Muscle layer of colon (tissue), 2 donors: Measurements from ENCODE around the gene MCU.

Experiments
- H3K27ac ChIP-seq: one replicate; pipeline ENCODE4 v1.7.0; 2013; ENCODE audit warnings: low read depth, mild to moderate bottlenecking, low read length, moderate library complexity
- H3K27me3 ChIP-seq, 2 donors: one replicate each; pipeline ENCODE4 v1.7.0; 2013; ENCODE audit warnings: low read length in 2 of 2, mild to moderate bottlenecking in 2 of 2; ENCODE audit not compliant: insufficient read depth in 2 of 2, control insufficient read depth in 1 of 2
- H3K36me3 ChIP-seq: one replicate; pipeline ENCODE4 v1.7.0; 2013; ENCODE audit warnings: mild to moderate bottlenecking, low read length; ENCODE audit not compliant: insufficient read depth
- H3K4me1 ChIP-seq: one replicate; pipeline ENCODE4 v1.7.0; 2013; ENCODE audit warnings: mild to moderate bottlenecking, low read length; ENCODE audit not compliant: insufficient read depth
- H3K4me3 ChIP-seq, 2 donors: one replicate each; pipeline ENCODE4 v1.7.0; 2013; ENCODE audit warnings: low read length in 2 of 2, low read depth in 1 of 2, mild to moderate bottlenecking in 1 of 2, moderate library complexity in 1 of 2
- H3K9ac ChIP-seq: one replicate; pipeline ENCODE4 v1.7.0; 2013; ENCODE audit warnings: low read length
- H3K9me3 ChIP-seq: one replicate; pipeline ENCODE4 v1.7.0; 2013; ENCODE audit warnings: mild to moderate bottlenecking, low read length
- donor health status: abdominal sarcoma.
- donor health status: Adenocarcinoma of cecum.

Gene MCU

DNA sequence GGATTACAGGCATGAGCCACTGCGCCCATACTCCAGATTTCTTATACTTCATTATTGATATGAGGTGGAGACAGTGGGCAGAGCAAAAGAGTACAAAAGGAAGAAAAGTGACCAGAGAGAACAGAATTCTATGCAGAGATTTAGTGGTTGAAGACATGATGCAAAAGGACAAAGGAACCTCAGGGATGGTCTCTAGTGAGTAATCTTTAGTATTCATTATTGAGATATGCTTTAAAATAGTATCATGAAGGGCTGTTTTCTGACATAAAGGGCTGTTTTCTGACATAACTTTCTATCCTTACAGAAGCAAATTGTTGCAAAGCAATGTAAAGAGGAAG, 120.4 kb downstream of the MCU start:
- Histone ChIP-seq H3K9me3 (no peaks in the 10 kb centered on the region), H3K4me1 (no peaks in the 10 kb centered on the region), H3K27me3 (no peaks in the 10 kb centered on the region), H3K9ac (no peak overlapping the region), H3K4me3 (no peak overlapping the region), H3K27ac (no peak overlapping the region), H3K36me3 (no peaks in the 10 kb centered on the region)

- Histone ChIP-seq H3K36me3 (no peaks in the 10 kb centered on the region), H3K9ac (no peak overlapping the region), H3K4me3 (no peak overlapping the region), H3K27me3 (no peaks in the 10 kb centered on the region), H3K4me1 (no peaks in the 10 kb centered on the region), H3K27ac (no peak overlapping the region), H3K9me3 (no peaks in the 10 kb centered on the region)
Observed at GRCh38 chr10:72812753-72813430, 120.9 kb downstream of the MCU start.

DNA sequence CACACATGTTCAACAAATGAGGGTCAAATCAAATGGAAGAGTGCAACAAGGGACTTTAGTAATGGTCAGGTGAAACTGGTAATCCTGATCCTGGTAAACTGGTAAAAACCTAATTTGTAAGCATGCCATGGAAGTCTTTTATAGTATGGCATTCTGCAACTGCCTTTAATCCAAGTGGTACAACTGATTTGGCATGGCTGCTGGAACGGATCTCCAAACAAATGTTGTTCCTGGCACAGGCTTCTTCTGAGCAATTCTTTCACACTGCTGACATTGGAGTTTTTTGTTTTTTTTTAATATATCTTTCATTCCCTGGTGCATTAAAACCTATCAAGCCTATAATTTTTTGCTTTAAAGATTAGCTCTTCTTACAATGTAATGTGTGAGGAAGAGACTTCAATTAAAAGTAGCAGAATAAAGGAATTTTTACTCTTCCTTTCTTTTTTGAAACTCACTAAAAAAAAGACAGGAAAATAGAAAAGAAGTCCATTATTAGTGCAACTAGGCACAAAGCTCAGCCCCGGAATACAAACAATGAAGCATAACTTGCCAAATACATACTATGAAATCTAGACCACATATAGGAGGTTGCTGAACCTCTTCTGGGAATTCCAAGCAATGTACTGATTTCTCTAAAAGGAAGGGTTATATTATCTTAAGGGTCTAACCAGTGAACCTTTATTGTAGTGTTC, 122.3 kb downstream of the MCU start:
- Histone ChIP-seq H3K36me3 (no peaks in the 10 kb centered on the region), H3K4me3 (no peak overlapping the region), H3K9ac (no peak overlapping the region), H3K4me1 (no peaks in the 10 kb centered on the region), H3K27ac (no peak overlapping the region), H3K9me3 (no peaks in the 10 kb centered on the region), H3K27me3 (no peaks in the 10 kb centered on the region)

GRCh38 chr10:72816565-72816964, 124.6 kb downstream of the MCU start:
- Histone ChIP-seq H3K36me3 (no peaks in the 10 kb centered on the region), H3K4me1 (no peaks in the 10 kb centered on the region), H3K4me3 (no peak overlapping the region), H3K9me3 (no peaks in the 10 kb centered on the region), H3K27ac (no peak overlapping the region), H3K27me3 (no peaks in the 10 kb centered on the region), H3K9ac (no peak overlapping the region)

GRCh38 chr10:72818076-72818475, 126.1 kb downstream of the MCU start:
- H3K9me3 ChIP-seq: no peaks in the 10 kb centered on the region
- no peak overlapping the region for H3K9ac ChIP-seq
- H3K27me3 ChIP-seq: no peaks in the 10 kb centered on the region
- H3K4me3 ChIP-seq: no peak overlapping the region
- no peaks in the 10 kb centered on the region for H3K4me1 ChIP-seq
- H3K36me3 ChIP-seq: no peaks in the 10 kb centered on the region
- H3K27ac ChIP-seq: no peak overlapping the region

GRCh38 chr10:72819053-72819452, 127.1 kb downstream of the MCU start:
- no peaks in the 10 kb centered on the region for H3K4me1 ChIP-seq
- H3K4me3 ChIP-seq: no peak overlapping the region
- H3K36me3 ChIP-seq: no peaks in the 10 kb centered on the region
- no peak overlapping the region for H3K27ac ChIP-seq
- H3K27me3 ChIP-seq: no peaks in the 10 kb centered on the region
- no peak overlapping the region for H3K9ac ChIP-seq
- H3K9me3 ChIP-seq: no peaks in the 10 kb centered on the region

DNA sequence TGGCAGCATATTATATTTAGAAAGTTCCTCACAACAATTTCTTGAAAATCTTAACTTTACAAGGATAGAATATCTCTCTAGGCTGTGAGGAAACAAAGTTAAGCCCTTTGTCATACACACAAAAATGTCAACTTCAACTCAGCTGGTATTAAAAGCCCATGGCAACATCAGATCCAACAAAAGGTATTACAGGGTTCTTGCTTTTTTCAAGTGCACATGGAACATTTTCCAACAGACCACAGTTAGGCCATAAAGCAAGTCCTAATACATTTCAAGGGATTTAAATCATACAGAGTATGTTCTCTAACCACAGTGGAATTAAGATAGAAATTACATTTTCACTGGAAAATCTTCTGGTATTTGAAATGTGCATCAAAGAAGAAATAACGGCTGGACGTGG, 129.7 kb downstream of the MCU start:
- Histone ChIP-seq H3K9ac (no peak overlapping the region), H3K4me1 (no peaks in the 10 kb centered on the region), H3K4me3 (no peak overlapping the region), H3K36me3 (no peaks in the 10 kb centered on the region), H3K27ac (no peak overlapping the region), H3K9me3 (no peaks in the 10 kb centered on the region), H3K27me3 (no peaks in the 10 kb centered on the region)

GRCh38 chr10:72822342-72822986, 130.5 kb downstream of the MCU start:
- H3K9ac ChIP-seq: no peak overlapping the region
- no peaks in the 10 kb centered on the region for H3K9me3 ChIP-seq
- no peak overlapping the region for H3K4me3 ChIP-seq
- no peak overlapping the region for H3K27ac ChIP-seq
- H3K36me3 ChIP-seq: no peaks in the 10 kb centered on the region
- no peaks in the 10 kb centered on the region for H3K27me3 ChIP-seq
- H3K4me1 ChIP-seq: no peaks in the 10 kb centered on the region

- Histone ChIP-seq H3K9ac (no peak overlapping the region), H3K27me3 (no peaks in the 10 kb centered on the region), H3K36me3 (no peaks in the 10 kb centered on the region), H3K27ac (no peak overlapping the region), H3K4me3 (no peak overlapping the region), H3K9me3 (no peaks in the 10 kb centered on the region), H3K4me1 (no peaks in the 10 kb centered on the region)
Observed at GRCh38 chr10:72825163-72825562, 133.2 kb downstream of the MCU start.

- Histone ChIP-seq H3K9ac (no peak overlapping the region), H3K27me3 (no peaks in the 10 kb centered on the region), H3K9me3 (no peaks in the 10 kb centered on the region), H3K4me3 (no peak overlapping the region), H3K36me3 (no peaks in the 10 kb centered on the region), H3K4me1 (no peaks in the 10 kb centered on the region), H3K27ac (no peak overlapping the region)
Observed at GRCh38 chr10:72826346-72826745, 134.4 kb downstream of the MCU start.

DNA sequence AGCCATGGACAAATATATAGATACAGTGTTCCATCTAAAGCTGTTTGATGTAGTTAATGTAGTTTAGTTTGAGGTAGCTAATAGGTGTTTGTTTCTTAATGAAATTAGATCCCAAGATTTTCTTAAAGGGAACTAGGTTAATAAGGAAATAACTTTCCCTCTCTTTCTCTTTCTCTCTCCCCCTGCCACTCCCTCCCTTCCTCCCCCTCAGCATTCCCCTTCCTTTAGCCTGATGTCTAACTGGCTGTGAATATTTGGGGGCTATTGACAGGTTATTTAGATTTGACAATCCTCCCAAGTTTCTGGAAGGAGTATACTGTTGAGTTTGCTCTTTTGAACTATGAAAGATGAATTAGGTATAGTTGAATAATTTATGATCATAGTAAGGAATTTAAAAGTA, 136.4 kb downstream of the MCU start:
- H3K4me1 ChIP-seq: peaks cover 7% of the 10 kb centered on the region
- no peaks in the 10 kb centered on the region for H3K9me3 ChIP-seq
- no peak overlapping the region for H3K9ac ChIP-seq
- no peaks in the 10 kb centered on the region for H3K36me3 ChIP-seq
- no peak overlapping the region for H3K27ac ChIP-seq
- H3K4me3 ChIP-seq: no peak overlapping the region
- H3K27me3 ChIP-seq: no peaks in the 10 kb centered on the region

DNA sequence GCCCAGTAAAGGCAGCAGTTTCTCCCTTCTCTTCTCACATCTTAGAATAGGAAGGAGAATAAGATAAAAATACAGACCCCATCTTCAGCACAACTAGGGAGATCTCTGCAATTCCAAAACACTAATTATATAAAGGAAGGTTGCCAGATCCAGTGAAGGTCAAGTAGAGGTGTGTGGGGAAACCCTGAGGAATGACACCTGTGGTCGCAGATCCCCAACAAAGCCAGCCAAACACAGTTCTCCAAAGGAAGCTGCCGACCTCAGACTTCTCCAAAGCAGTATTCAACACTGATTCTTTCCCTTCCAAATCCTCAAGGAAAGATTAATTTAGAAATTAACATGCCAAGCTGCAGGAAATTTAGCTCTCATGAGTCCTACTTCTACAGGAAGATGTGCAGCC, 138.7 kb downstream of the MCU start:
- no peak overlapping the region for H3K4me3 ChIP-seq
- H3K9ac ChIP-seq: no peak overlapping the region
- no peaks in the 10 kb centered on the region for H3K9me3 ChIP-seq
- no peak overlapping the region for H3K27ac ChIP-seq
- no peaks in the 10 kb centered on the region for H3K27me3 ChIP-seq
- no peaks in the 10 kb centered on the region for H3K36me3 ChIP-seq
- peaks cover 7% of the 10 kb centered on the region for H3K4me1 ChIP-seq
